NCI-H82 treated with DMSO at 0.1 percent for 48 hours (cell line): ENCODE measurements around the gene ALAS2.
A peak's percentile ranks its signal among the peaks of the same experiment; 100 is the strongest.
"Not testable (repeated sequence)": the region's sequence is repeated elsewhere in the genome, so short reads cannot be mapped to it uniquely, and the experiment has no call there.

ENCODE experiments used
- DNase-seq: peaks from one replicate; lab custom pipeline; 2025; ENCODE audit not compliant: unreplicated experiment; lab: John Stamatoyannopoulos, UW

Gene ALAS2

GRCh38 chrX:55030271-55031205 is at the start of gene ALAS2:
Gene ALAS2 (minus strand): TSS chrX:55030977. CDS start chrX:55026000, 4,977 bp downstream.
- no peak for DNase-seq

GRCh38 chrX:55074851-55075467 is 44.2 kb upstream of the ALAS2 start, which contains the start of gene PAGE2B:
Gene PAGE2B (plus strand): TSS chrX:55075030. CDS start chrX:55076042, 1,012 bp downstream.
- no peak for DNase-seq

GRCh38 chrX:55072286-55072685 is 41.5 kb upstream of the ALAS2 start:
- DNase-seq = no peak

GRCh38 chrX:55067180-55067579 is 36.4 kb upstream of the ALAS2 start:
- not testable (repeated sequence) for DNase-seq

- DNase-seq = peak; percentile 0
Measured at GRCh38 chrX:55057675-55058249, 27.0 kb upstream of the ALAS2 start.

GRCh38 chrX:55056820-55057674 is 26.3 kb upstream of the ALAS2 start:
- no peak for DNase-seq

GRCh38 chrX:55050599-55050998 is 19.8 kb upstream of the ALAS2 start:
- DNase-seq = not testable (repeated sequence)

GRCh38 chrX:55041514-55041913 is 10.7 kb upstream of the ALAS2 start:
- DNase-seq = no peak

GRCh38 chrX:55039471-55039870 is 8.7 kb upstream of the ALAS2 start:
- no peak for DNase-seq

- DNase-seq = no peak
Measured at GRCh38 chrX:55033429-55033828, 2.7 kb upstream of the ALAS2 start.

GRCh38 chrX:55029291-55029690 is 1.5 kb downstream of the ALAS2 start:
- no peak for DNase-seq

GRCh38 chrX:55028611-55029010 is 2.2 kb downstream of the ALAS2 start:
- no peak for DNase-seq

GRCh38 chrX:55028040-55028439 is 2.7 kb downstream of the ALAS2 start:
- no peak for DNase-seq

GRCh38 chrX:55026840-55027239 is 3.9 kb downstream of the ALAS2 start:
- no peak for DNase-seq

GRCh38 chrX:55026143-55026542 is 4.6 kb downstream of the ALAS2 start:
- no peak for DNase-seq

- no peak for DNase-seq
Measured at GRCh38 chrX:55014897-55015299, 15.9 kb downstream of the ALAS2 start.

- DNase-seq = no peak
Measured at GRCh38 chrX:55011294-55011693, 19.5 kb downstream of the ALAS2 start.

- DNase-seq = no peak
Measured at GRCh38 chrX:55008571-55009358, 22.0 kb downstream of the ALAS2 start.

GRCh38 chrX:55007656-55008055 is 23.1 kb downstream of the ALAS2 start:
- DNase-seq = no peak
